GM12878 (cell line): Measurements from ENCODE around the gene ATP6V0A1. TPM values are rescaled to one million over a fixed set of nuclear protein-coding genes. Genes with fewer than 3 reads are reported as not detected.
A peak's percentile ranks its signal among the peaks of the same experiment; 100 is the strongest.

ENCODE experiments used
- ATAC-seq: fragments of 200-7000 bp; cut with Tn5 transposase; 3 replicates; pipeline ENCODE4 v1.9.1; 2020; ENCODE audit warnings: mild to moderate bottlenecking, moderate library complexity
- BruUV-seq: library from RNA; stranded (reverse); fragments of 400-500 nt; replicated peaks from 2 replicates; lab custom pipeline; 2021; lab: Mats Ljungman, UMichigan
- CTCF ChIA-PET: fragments of 300-600 bp; sonication (Branson Sonifier 250); formaldehyde crosslinking; extraction: SDS; loops from one replicate; lab custom pipeline; 2021; ENCODE audit warnings: inconsistent platforms; lab: Yijun Ruan, JAX
- POLR2A ChIA-PET: fragments of 350-600 bp; formaldehyde crosslinking; extraction: SDS; loops from one replicate; lab custom pipeline; 2021; ENCODE audit warnings: inconsistent platforms; lab: Charles Lee
- RAD21 ChIA-PET: fragments of 300-600 bp; sonication (Branson Sonifier 250); formaldehyde crosslinking; loops from one replicate; lab custom pipeline; 2023; ENCODE audit warnings: antibody characterized with exemption; ENCODE audit not compliant: unreplicated experiment; lab: Charles Lee
- SMC1A ChIA-PET: fragments of 300-600 bp; sonication (Branson Sonifier 250); formaldehyde crosslinking; loops from one replicate; lab custom pipeline; 2023; ENCODE audit not compliant: unreplicated experiment, uncharacterized antibody; lab: Charles Lee
- DNase-seq: peaks from one replicate; pipeline ENCODE4 v3.0.0-alpha.2; 2011; ENCODE audit warnings: low read depth, low spot score
- FAIRE-seq: peaks from 3 replicates; lab custom pipeline; 2011; peaks lifted over from hg19 to GRCh38; lab: Jason Lieb, UNC
- H2AFZ ChIP-seq: 2 replicates; pipeline ENCODE4 v1.6.0; 2011; ENCODE audit warnings: low read depth, low read length, control low read depth; ENCODE audit not compliant: control insufficient read depth
- H3K27ac ChIP-seq: 2 replicates; pipeline ENCODE4 v1.5.1; 2011; ENCODE audit warnings: control low read depth; ENCODE audit not compliant: control insufficient read depth, insufficient read depth
- H3K27me3 ChIP-seq, 2 experiments: replicated peaks in 1 of 2; 2 replicates each; pipeline versions ENCODE4 v1.6.0 to v1.6.1; 2011; ENCODE audit warnings: low read length in 1 of 2; ENCODE audit not compliant: control insufficient read depth in 2 of 2, insufficient read depth in 2 of 2
- H3K36me3 ChIP-seq, 2 experiments: 2 replicates each; pipeline ENCODE4 v1.5.1; 2011; ENCODE audit warnings: low read length in 1 of 2; ENCODE audit not compliant: control insufficient read depth in 2 of 2, insufficient read depth in 2 of 2
- H3K4me1 ChIP-seq: 2 replicates; pipeline ENCODE4 v1.6.1; 2011; ENCODE audit warnings: mild to moderate bottlenecking, low read length, moderate library complexity, mixed read lengths; ENCODE audit not compliant: control insufficient read depth, insufficient read depth
- H3K4me2 ChIP-seq: 2 replicates; pipeline ENCODE4 v1.6.0; 2011; ENCODE audit warnings: control low read depth; ENCODE audit not compliant: control insufficient read depth, insufficient read depth
- H3K4me3 ChIP-seq: fragments of 200-600 bp; sonication (generic); 2 replicates; pipeline ENCODE4 v1.5.1; 2016
- H3K79me2 ChIP-seq: 2 replicates; pipeline ENCODE4 v1.6.0; 2011; ENCODE audit warnings: low read length; ENCODE audit not compliant: control insufficient read depth, insufficient read depth
- H3K9ac ChIP-seq: 2 replicates; pipeline ENCODE4 v1.8.0; 2011; ENCODE audit warnings: low read length, control low read depth, mixed read lengths; ENCODE audit not compliant: control insufficient read depth, insufficient read depth
- H3K9me3 ChIP-seq: replicated peaks from 3 replicates; pipeline ENCODE4 v1.5.1; 2011; ENCODE audit warnings: mild to moderate bottlenecking, low read length; ENCODE audit not compliant: control insufficient read depth, insufficient read depth
- H4K20me1 ChIP-seq: 2 replicates; pipeline ENCODE4 v1.6.0; 2011; ENCODE audit not compliant: control insufficient read depth, insufficient read depth
- BHLHE40 ChIP-seq, 2 experiments: fragments of 450-650 bp in 1 of 2; IDR thresholded peaks; 2 replicates each; pipeline ENCODE4 v1.6.1; 2011 to 2017; ENCODE audit warnings: low read depth in 2 of 2, borderline replicate concordance in 1 of 2, improper control_type of control experiment in 1 of 2, low read length in 1 of 2, mild to moderate bottlenecking in 1 of 2
- CHD1 ChIP-seq: IDR thresholded peaks from 2 replicates; pipeline ENCODE4 v1.6.1; 2012; ENCODE audit warnings: low read depth, low read length, improper control_type of control experiment
- EGR1 ChIP-seq, 2 experiments: IDR thresholded peaks; 1 replicate in 1 of 2; 2 replicates in 1 of 2; pipeline ENCODE4 v1.6.1; 2011 to 2012; ENCODE audit warnings: low read depth in 2 of 2, low read length in 2 of 2, borderline replicate concordance in 1 of 2, mild to moderate bottlenecking in 1 of 2, moderate library complexity in 1 of 2
- EP300 ChIP-seq, 2 experiments: fragments of 150-350 bp in 1 of 2; IDR thresholded peaks; 2 replicates each; pipeline ENCODE4 v1.6.1; 2011 to 2012; ENCODE audit warnings: low read depth in 2 of 2, low read length in 2 of 2, borderline replicate concordance in 1 of 2, improper control_type of control experiment in 1 of 2, inconsistent platforms in 1 of 2; ENCODE audit not compliant: control insufficient read depth in 1 of 2
- GATAD2B ChIP-seq: fragments of 450-650 bp; conservative IDR thresholded peaks from 2 replicates; pipeline ENCODE4 v1.6.1; 2017; ENCODE audit warnings: low read depth, mild to moderate bottlenecking, moderate library complexity
- HCFC1 ChIP-seq: fragments of 150-350 bp; IDR thresholded peaks from 2 replicates; pipeline ENCODE4 v1.6.1; 2014; ENCODE audit warnings: low read length
- IKZF2 ChIP-seq, 2 experiments: fragments of 450-650 bp; IDR thresholded peaks; 2 replicates each; pipeline ENCODE4 v1.6.1; 2017; ENCODE audit warnings: mild to moderate bottlenecking in 2 of 2, moderate library complexity in 2 of 2
- KLF5 ChIP-seq: fragments of 450-650 bp; IDR thresholded peaks from 2 replicates; pipeline ENCODE4 v1.6.1; 2014; ENCODE audit warnings: mild to moderate bottlenecking; ENCODE audit not compliant: partially characterized antibody
- MTA2 ChIP-seq: fragments of 450-650 bp; IDR thresholded peaks from 2 replicates; pipeline ENCODE4 v1.6.1; 2016; ENCODE audit warnings: low read depth, mild to moderate bottlenecking, moderate library complexity
- MYB ChIP-seq: fragments of 150-350 bp; IDR thresholded peaks from 2 replicates; pipeline ENCODE4 v1.6.1; 2014; ENCODE audit warnings: mild to moderate bottlenecking, low read depth, low read length, borderline replicate concordance
- PML ChIP-seq: IDR thresholded peaks from 2 replicates; pipeline ENCODE4 v1.6.1; 2012; ENCODE audit warnings: low read length, inconsistent platforms
- POLR2AphosphoS5 ChIP-seq: IDR thresholded peaks from 2 replicates; pipeline ENCODE4 v1.6.1; 2011; ENCODE audit warnings: mild to moderate bottlenecking, low read length, inconsistent platforms
- ZSCAN29 ChIP-seq: fragments of 450-650 bp; IDR thresholded peaks from 2 replicates; pipeline ENCODE4 v1.6.1; 2017; ENCODE audit warnings: mild to moderate bottlenecking, moderate library complexity
- WGBS: methylation state at CpG from one replicate; pipeline ENCODE4 v1.1.6; 2016; ENCODE audit warnings: low lambda C conversion rate; ENCODE audit not compliant: insufficient replicate concordance, insufficient coverage; ENCODE audit errors: missing lambda C conversion rate; 5-methylcytosine and 5-hydroxymethylcytosine counted together
- in situ Hi-C: fragments of 300-500 bp; cut with MboI; formaldehyde crosslinking; loops from 9 replicates; pipeline ENCODE4 v1.14.3; 2018; ENCODE audit warnings: mixed read lengths
- intact Hi-C: fragments of 100-400 bp; cut with micrococcal nuclease; formaldehyde crosslinking; loops from one replicate; pipeline ENCODE4 v1.14.2; 2022; ENCODE audit not compliant: unreplicated experiment
- polyA plus RNA-seq, 11 experiments: library from polyadenylated mRNA; depleted of rRNA in 4 of 11; unstranded in 6 of 11; stranded (reverse) in 5 of 11; fragments of >200 nt; fragmentation: Nextera tagmentation in 4 of 11; fragmentation: Illumina TruSeq in 1 of 11; extraction: Ambion mirVana in 4 of 11; extraction: Trizol in 1 of 11; gene quantifications; 1 replicate in 1 of 11; 2 replicates in 10 of 11; pipeline versions ENCODE4 v1.2.1 to v1.2.3, GENCODE V29; 2011 to 2016; ENCODE audit warnings: inconsistent platforms in 2 of 11, missing spikeins in 2 of 11, low read depth in 1 of 11
- total RNA-seq, 4 experiments: library from RNA; depleted of rRNA in 3 of 4; stranded (reverse); fragments of >200 nt in 3 of 4; fragmentation: Illumina TruSeq in 1 of 4; extraction: Trizol in 1 of 4; gene quantifications; 2 replicates each; pipeline versions ENCODE4 v1.2.1 to v1.2.3, GENCODE V29; 2013 to 2021
- TF ChIP-seq, protein P1 (sequence below): fragments of 450-650 bp; IDR thresholded peaks from 2 replicates; pipeline ENCODE4 v1.6.1; 2016; ENCODE audit warnings: mild to moderate bottlenecking
- TF ChIP-seq, protein P2 (sequence below): fragments of 450-650 bp; formaldehyde crosslinking; IDR thresholded peaks from 2 replicates; pipeline ENCODE4 v1.4.0; 2022; ENCODE audit warnings: mild to moderate bottlenecking, moderate library complexity

The ATP6V0A1 gene
- total and polyA plus RNA-seq, 10 of the 15 experiments (the other 5 are each of a cell fraction or from before 2014, with no cell fraction given) = 3.0 to 76.6 (median 30.9) TPM

DNA sequence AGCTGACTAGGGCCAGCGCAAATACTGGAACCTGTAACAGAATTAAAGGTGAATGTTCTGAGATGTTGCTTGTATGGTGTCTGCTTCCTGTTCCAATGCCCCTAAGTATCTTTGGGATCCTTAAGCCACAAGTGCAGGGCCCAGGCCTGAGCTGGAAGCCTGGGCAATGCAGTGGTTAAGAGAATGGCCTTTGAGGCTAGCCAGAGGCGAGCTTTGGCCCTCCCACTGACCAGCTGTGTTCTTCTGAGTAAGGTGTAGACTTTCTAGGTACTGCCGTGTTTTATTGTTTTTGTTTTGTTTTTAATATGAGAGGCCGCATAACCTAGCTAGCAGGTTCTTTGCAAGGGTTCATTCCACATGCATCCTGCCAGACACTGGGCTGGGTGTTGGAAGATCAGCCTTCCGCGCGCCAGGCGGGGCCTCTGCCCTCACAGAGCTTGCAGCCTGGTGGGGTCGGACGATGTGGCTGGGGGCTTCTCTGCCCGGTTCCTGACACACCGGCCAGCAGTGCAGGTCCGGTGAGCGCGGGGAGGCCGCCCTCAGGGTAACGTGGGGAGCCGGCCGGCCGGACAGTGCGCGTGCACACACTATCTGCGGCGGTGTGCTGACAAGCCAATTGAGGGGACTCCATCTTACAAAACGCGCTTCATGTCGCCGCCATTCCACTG lies 107.7 kb downstream of the ATP6V0A1 start (continued):
- TF ChIP-seq, protein P1, sequence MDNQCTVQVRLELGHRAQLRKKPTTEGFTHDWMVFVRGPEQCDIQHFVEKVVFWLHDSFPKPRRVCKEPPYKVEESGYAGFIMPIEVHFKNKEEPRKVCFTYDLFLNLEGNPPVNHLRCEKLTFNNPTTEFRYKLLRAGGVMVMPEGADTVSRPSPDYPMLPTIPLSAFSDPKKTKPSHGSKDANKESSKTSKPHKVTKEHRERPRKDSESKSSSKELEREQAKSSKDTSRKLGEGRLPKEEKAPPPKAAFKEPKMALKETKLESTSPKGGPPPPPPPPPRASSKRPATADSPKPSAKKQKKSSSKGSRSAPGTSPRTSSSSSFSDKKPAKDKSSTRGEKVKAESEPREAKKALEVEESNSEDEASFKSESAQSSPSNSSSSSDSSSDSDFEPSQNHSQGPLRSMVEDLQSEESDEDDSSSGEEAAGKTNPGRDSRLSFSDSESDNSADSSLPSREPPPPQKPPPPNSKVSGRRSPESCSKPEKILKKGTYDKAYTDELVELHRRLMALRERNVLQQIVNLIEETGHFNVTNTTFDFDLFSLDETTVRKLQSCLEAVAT = peak; percentile 97
- TF ChIP-seq, all 136 proteins: peak for 2

DNA sequence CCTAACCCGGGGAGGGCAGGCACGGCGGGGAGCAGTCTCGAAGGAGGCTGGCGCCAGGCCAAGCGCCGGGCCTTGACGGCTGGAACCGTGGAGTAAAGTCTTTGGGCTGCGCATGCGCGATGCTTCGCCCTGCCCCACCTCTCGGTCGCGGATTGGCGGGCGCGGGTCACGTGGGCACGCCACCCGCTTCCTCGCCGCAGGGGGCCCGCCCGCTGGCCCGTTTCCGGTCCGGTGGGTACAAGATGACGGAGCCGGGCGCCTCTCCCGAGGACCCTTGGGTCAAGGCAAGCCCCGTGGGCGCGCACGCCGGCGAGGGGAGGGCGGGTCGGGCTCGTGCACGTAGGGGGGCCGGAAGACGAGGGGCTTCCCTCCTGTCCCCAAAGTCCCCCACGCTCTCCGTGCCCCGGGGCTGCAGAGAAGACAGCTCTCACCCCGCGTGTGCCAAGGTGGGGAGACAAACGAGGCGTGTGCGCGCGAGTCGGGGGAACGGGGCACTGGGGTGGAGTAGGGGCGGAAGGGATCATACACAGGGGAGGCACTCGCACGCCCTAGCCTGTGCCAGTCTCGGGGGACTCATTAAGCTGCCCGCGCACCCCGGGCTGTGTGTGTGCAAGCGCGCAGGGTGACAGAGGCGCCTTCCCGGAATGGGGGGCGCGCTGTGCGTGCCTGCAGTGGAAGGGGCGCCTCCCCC lies 108.3 kb downstream of the ATP6V0A1 start, which contains the start of gene MLX:
MLX (plus strand) TSS at position 218 of the 691 bp plus-strand sequence; CDS start at position 243, 25 bp downstream.
- under 1% methylated on average over 62 of the region's 72 CpGs for WGBS
- Histone ChIP-seq H3K4me1 (peaks cover 17% of the 10 kb centered on the region), H3K9ac (peak within 1 kb of the TSS; percentile 85), H3K4me3 (peak within 1 kb of the TSS; percentile 96), H3K9me3 (no peaks in the 10 kb centered on the region), H4K20me1 (no peaks in the 10 kb centered on the region), H3K36me3 (peaks cover 27 to 30% of the 10 kb centered on the region in 2 experiments; a peak in 3 of 4 replicates), H3K27me3 (no peaks in the 10 kb centered on the region), H3K27ac (peak within 1 kb of the TSS; percentile 68), H3K4me2 (peak within 1 kb of the TSS; percentile 98), H2AFZ (peak within 1 kb of the TSS; percentile 70), H3K79me2 (peaks cover 41% of the 10 kb centered on the region)
- TSS peak; percentile 40 for BruUV-seq
- ATAC-seq (peak; percentile 90), DNase-seq (peak; percentile 68), FAIRE-seq (peak; percentile 92)
- in situ Hi-C loops = no loop called here
- intact Hi-C loops = no loop called here
- ChIA-PET CTCF (interaction anchor here (0.7 to 2.4 kb wide), 6 partner anchors 10 to 197 kb away, joined by 3 to 23 read pairs (median 6); partner anchors contain the start of gene PSMC3IP), RAD21 (interaction anchor here (0.7 to 1.9 kb wide), 7 partner anchors 11 to 196 kb away, joined by 3 to 14 read pairs (median 3); partner anchors contain the start of genes PSMC3IP and TUBG1), POLR2A (interaction anchor here (0.5 to 2.6 kb wide), 10 partner anchors 11 to 1503 kb away, joined by 3 to 14 read pairs (median 4); partner anchors contain the start of gene PSMC3IP), SMC1A (interaction anchor here (1.0 to 1.8 kb wide), 4 partner anchors 10 to 197 kb away, joined by 4 to 13 read pairs (median 5); partner anchors contain the start of genes NAGLU and PSMC3IP)
- TF ChIP-seq MTA2 (no peak), PML (no peak), IKZF2 (IDR thresholded peaks at IDR 0.05) (no peak), POLR2AphosphoS5 (peak; percentile 54; the same call in 1 of the 2 replicates), CHD1 (no peak), EGR1 (IDR thresholded peaks at IDR 0.05; ENCODE audit: borderline replicate concordance in 1 of 2, low read depth in 2 of 2, low read length in 2 of 2) (no peak), HCFC1 (no peak; the same call in 1 of the 2 replicates), MYB (no peak), EP300 (IDR thresholded peaks at IDR 0.05; ENCODE audit: borderline replicate concordance in 1 of 2, control insufficient read depth in 1 of 2, low read depth in 2 of 2, low read length in 2 of 2) (no peak), BHLHE40 (IDR thresholded peaks at IDR 0.05; ENCODE audit: borderline replicate concordance in 1 of 2, low read depth in 2 of 2, low read length in 1 of 2) (peak; percentile 49 to 89; a peak in 3 of 4 replicates), ZSCAN29 (no peak), KLF5 (no peak), GATAD2B (peak; percentile 44; the same call in 1 of the 2 replicates)
- TF ChIP-seq, protein P2, sequence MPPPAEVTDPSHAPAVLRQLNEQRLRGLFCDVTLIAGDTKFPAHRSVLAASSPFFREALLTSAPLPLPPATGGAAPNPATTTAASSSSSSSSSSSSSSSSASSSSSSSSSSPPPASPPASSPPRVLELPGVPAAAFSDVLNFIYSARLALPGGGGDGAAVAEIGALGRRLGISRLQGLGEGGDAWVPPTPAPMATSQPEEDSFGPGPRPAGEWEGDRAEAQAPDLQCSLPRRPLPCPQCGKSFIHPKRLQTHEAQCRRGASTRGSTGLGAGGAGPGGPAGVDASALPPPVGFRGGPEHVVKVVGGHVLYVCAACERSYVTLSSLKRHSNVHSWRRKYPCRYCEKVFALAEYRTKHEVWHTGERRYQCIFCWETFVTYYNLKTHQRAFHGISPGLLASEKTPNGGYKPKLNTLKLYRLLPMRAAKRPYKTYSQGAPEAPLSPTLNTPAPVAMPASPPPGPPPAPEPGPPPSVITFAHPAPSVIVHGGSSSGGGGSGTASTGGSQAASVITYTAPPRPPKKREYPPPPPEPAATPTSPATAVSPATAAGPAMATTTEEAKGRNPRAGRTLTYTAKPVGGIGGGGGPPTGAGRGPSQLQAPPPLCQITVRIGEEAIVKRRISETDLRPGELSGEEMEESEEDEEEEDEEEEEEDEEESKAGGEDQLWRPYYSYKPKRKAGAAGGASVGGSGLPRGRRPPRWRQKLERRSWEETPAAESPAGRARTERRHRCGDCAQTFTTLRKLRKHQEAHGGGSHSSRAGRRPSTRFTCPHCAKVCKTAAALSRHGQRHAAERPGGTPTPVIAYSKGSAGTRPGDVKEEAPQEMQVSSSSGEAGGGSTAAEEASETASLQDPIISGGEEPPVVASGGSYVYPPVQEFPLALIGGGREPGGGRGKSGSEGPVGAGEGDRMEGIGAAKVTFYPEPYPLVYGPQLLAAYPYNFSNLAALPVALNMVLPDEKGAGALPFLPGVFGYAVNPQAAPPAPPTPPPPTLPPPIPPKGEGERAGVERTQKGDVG = no peak; the same call in 1 of the 2 replicates
